Measurements from ENCODE around the gene NUBPL.

Gene NUBPL

DNA sequence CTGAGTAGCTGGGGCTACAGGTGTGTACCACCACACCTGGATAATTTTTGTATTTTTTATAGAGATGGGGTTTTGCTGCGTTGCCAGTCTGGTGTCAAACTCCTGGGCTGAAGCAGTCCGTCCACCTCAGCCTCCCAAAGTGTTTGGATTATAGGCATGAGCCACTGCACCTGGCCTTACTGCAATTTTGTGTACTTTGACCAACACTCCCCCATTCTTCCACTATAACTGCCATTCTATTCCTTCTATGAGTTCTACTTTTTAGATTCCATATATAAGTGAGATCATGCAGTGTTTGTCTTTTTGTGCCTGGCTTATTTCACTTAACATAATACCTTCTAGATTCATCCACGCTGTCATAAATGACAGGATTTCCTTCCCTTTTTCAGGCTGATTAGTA, 199.1 kb downstream of the NUBPL start:
- Histone ChIP-seq H3K4me2 (ENCODE audit: low read length) (no peak overlapping the region), H3K9ac (no peak overlapping the region), H3K79me2 (no peaks in the 10 kb centered on the region), H2AFZ (no peak overlapping the region), H3K4me1 (no peaks in the 10 kb centered on the region), H3K27me3 (ENCODE audit: control insufficient read depth, insufficient read depth, low read length) (no peaks in the 10 kb centered on the region), H3K9me3 (ENCODE audit: control insufficient read depth, low read length) (no peaks in the 10 kb centered on the region), H3K36me3 (ENCODE audit: control insufficient read depth, insufficient read depth, low read length) (no peaks in the 10 kb centered on the region), H3K4me3 (ENCODE audit: low read depth, low read length) (no peak overlapping the region), H3K27ac (no peak overlapping the region)
- TF ChIP-seq, protein P1, sequence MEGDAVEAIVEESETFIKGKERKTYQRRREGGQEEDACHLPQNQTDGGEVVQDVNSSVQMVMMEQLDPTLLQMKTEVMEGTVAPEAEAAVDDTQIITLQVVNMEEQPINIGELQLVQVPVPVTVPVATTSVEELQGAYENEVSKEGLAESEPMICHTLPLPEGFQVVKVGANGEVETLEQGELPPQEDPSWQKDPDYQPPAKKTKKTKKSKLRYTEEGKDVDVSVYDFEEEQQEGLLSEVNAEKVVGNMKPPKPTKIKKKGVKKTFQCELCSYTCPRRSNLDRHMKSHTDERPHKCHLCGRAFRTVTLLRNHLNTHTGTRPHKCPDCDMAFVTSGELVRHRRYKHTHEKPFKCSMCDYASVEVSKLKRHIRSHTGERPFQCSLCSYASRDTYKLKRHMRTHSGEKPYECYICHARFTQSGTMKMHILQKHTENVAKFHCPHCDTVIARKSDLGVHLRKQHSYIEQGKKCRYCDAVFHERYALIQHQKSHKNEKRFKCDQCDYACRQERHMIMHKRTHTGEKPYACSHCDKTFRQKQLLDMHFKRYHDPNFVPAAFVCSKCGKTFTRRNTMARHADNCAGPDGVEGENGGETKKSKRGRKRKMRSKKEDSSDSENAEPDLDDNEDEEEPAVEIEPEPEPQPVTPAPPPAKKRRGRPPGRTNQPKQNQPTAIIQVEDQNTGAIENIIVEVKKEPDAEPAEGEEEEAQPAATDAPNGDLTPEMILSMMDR (IDR thresholded peaks at IDR 0.05), result no peak

DNA sequence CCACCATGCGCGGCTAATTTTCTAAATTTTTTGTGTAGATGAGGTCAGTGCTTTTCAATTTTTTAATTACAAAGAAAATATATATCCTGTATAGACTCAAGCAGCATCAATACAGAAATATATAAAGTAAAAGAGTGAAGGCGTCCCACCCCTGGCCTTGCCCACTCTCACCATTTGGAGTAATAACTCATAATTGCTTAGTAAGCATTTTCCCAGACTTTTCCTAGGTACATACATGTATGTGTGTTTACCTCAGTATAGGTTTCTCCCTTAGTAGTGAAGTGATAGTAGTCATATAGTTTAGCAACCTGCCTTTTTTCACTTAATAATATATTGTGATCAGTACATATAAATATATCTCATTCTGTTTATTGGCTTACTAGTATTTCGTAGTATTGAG, 200.1 kb downstream of the NUBPL start:
- no peak overlapping the region for H3K27ac ChIP-seq
- H3K36me3 ChIP-seq (ENCODE audit: control insufficient read depth, insufficient read depth, low read length), result no peaks in the 10 kb centered on the region
- H3K4me3 ChIP-seq (ENCODE audit: low read depth, low read length), result no peak overlapping the region
- H3K9ac ChIP-seq, result no peak overlapping the region
- H3K4me2 ChIP-seq (ENCODE audit: low read length), result no peak overlapping the region
- H3K79me2 ChIP-seq, result no peaks in the 10 kb centered on the region
- no peaks in the 10 kb centered on the region for H3K27me3 ChIP-seq (ENCODE audit: control insufficient read depth, insufficient read depth, low read length)
- H3K4me1 ChIP-seq, result no peaks in the 10 kb centered on the region
- TF ChIP-seq, protein P1 (IDR thresholded peaks at IDR 0.05), result no peak
- H2AFZ ChIP-seq, result no peak overlapping the region
- H3K9me3 ChIP-seq (ENCODE audit: control insufficient read depth, low read length), result no peaks in the 10 kb centered on the region

DNA sequence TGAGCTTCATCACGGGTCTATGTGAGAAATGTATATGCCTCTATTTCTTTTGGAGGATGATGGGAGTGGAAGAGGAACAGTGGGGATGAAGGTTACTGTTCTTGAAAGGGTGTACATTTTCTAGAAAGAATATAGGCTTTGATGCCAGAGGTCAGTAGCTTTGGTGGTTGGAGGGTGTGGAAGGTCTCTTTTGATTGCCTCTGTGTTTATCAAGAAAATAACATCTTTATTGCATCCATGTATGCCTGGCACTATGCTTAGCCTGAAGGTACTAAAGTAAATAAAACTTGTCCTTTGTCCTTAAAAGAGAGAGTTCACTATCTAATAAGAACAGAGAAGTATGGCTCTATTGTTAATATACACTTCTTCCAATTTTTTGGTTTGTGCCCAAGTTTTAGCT, 201.8 kb downstream of the NUBPL start:
- TF ChIP-seq, protein P1 (IDR thresholded peaks at IDR 0.05), result no peak
- Histone ChIP-seq H3K4me3 (ENCODE audit: low read depth, low read length) (no peak overlapping the region), H3K27ac (no peak overlapping the region), H3K4me1 (no peaks in the 10 kb centered on the region), H3K79me2 (no peaks in the 10 kb centered on the region), H2AFZ (no peak overlapping the region), H3K4me2 (ENCODE audit: low read length) (no peak overlapping the region), H3K9me3 (ENCODE audit: control insufficient read depth, low read length) (no peaks in the 10 kb centered on the region), H3K27me3 (ENCODE audit: control insufficient read depth, insufficient read depth, low read length) (no peaks in the 10 kb centered on the region), H3K9ac (no peak overlapping the region), H3K36me3 (ENCODE audit: control insufficient read depth, insufficient read depth, low read length) (no peaks in the 10 kb centered on the region)

DNA sequence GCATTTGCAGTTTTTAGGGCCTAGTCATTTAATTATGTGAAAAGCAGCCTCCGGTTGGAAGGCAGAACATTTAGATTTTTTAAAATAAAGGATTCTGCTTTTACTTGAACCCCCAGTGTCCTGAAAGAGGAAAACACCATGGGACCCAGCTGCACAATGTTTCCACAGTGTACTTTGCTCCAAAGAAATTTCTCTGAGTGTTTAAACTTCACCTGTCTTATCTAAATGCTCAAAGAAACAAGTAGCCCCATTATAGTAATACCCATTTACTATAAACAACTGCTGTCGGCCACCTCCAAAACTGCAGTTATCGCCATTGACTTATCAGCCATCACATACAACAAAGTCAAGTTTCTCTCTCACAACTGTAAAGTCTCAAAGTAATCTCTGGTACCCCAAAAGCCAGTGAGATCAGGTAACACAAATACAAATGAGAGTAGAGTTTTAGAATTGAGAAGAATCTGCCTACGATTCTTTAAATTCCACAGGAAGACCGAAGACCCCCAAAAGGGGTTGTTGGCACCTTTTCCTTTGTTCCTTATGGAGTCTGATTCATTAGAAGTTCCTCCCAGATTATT, 205.2 kb downstream of the NUBPL start:
- TF ChIP-seq, protein P1 (IDR thresholded peaks at IDR 0.05), result no peak
- Histone ChIP-seq H3K36me3 (ENCODE audit: control insufficient read depth, insufficient read depth, low read length) (no peaks in the 10 kb centered on the region), H3K9ac (no peak overlapping the region), H3K27me3 (ENCODE audit: control insufficient read depth, insufficient read depth, low read length) (no peaks in the 10 kb centered on the region), H3K79me2 (no peaks in the 10 kb centered on the region), H3K9me3 (ENCODE audit: control insufficient read depth, low read length) (no peaks in the 10 kb centered on the region), H2AFZ (no peak overlapping the region), H3K4me3 (ENCODE audit: low read depth, low read length) (no peak overlapping the region), H3K4me2 (ENCODE audit: low read length) (no peak overlapping the region), H3K4me1 (no peaks in the 10 kb centered on the region), H3K27ac (no peak overlapping the region)

DNA sequence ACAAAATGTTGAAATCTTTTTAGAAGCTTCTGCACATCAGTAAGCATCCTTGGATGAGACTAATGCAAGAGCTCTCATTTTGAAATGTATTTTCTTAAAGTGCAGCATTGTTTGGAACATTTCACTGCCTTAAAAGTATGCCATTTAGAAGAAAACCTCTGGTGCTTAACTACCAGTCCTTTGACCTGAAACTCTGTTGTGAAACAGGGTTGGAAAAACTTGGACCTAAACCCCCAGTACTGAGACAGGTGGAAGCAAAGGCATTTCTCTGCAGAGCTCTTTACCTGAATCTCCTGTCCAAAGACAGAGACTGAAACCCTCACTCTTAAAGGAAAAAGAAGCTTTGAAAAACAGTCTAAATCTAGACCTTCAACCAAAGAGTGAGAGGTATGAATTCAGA, 207.2 kb downstream of the NUBPL start:
- no peak overlapping the region for H3K4me2 ChIP-seq (ENCODE audit: low read length)
- TF ChIP-seq, protein P1 (IDR thresholded peaks at IDR 0.05), result no peak
- H2AFZ ChIP-seq, result no peak overlapping the region
- H3K9me3 ChIP-seq (ENCODE audit: control insufficient read depth, low read length), result no peaks in the 10 kb centered on the region
- H3K4me3 ChIP-seq (ENCODE audit: low read depth, low read length), result no peak overlapping the region
- no peaks in the 10 kb centered on the region for H3K79me2 ChIP-seq
- H3K27me3 ChIP-seq (ENCODE audit: control insufficient read depth, insufficient read depth, low read length), result no peaks in the 10 kb centered on the region
- no peak overlapping the region for H3K9ac ChIP-seq
- H3K4me1 ChIP-seq, result no peaks in the 10 kb centered on the region
- no peaks in the 10 kb centered on the region for H3K36me3 ChIP-seq (ENCODE audit: control insufficient read depth, insufficient read depth, low read length)
- no peak overlapping the region for H3K27ac ChIP-seq
